HCT116 (cell line): ENCODE results near the gene EXD3. TPM values are rescaled to one million over a fixed set of nuclear protein-coding genes. Genes with fewer than 3 reads are reported as not detected.

ENCODE experiments used
- ATAC-seq: fragments of 200-7000 bp; cut with Tn5 transposase; 2 replicates; pipeline ENCODE4 v1.9.1; 2020; ENCODE audit warnings: mild to moderate bottlenecking, moderate library complexity
- BruUV-seq: library from RNA; stranded (reverse); fragments of 400-500 nt; replicated peaks from 2 replicates; lab custom pipeline; 2021; lab: Mats Ljungman, UMichigan
- CTCF ChIA-PET: fragments of 300-600 bp; sonication (Branson Sonifier 250); formaldehyde crosslinking; loops from one replicate; lab custom pipeline; 2021; ENCODE audit warnings: antibody characterized with exemption; lab: Charles Lee
- POLR2A ChIA-PET: fragments of 300-600, 350-600 bp; sonication (Branson Sonifier 250); formaldehyde crosslinking; loops from one replicate; lab custom pipeline; 2021; ENCODE audit warnings: antibody characterized with exemption; lab: Charles Lee
- RAD21 ChIA-PET, 2 experiments: fragments of 300-600 bp; sonication (Branson Sonifier 250); formaldehyde crosslinking; loops; one replicate each; lab custom pipeline; 2023; ENCODE audit warnings: low total read pairs in 2 of 2; ENCODE audit not compliant: uncharacterized antibody in 2 of 2, unreplicated experiment in 2 of 2, low non-redundant PET in 1 of 2; lab: Charles Lee
- DNase-seq: peaks from one replicate; pipeline ENCODE4 v3.0.0-alpha.2; 2010; ENCODE audit warnings: low read depth, low spot score
- H2AFZ ChIP-seq: fragments of 200-600 bp; shearing (Covaris generic), sonication (generic); 2 replicates; pipeline ENCODE4 v1.6.1; 2017; ENCODE audit warnings: low read depth, mixed run types, mixed read lengths, antibody characterized with exemption, low read length; ENCODE audit not compliant: poor library complexity, severe bottlenecking
- H3K27ac ChIP-seq: 2 replicates; pipeline ENCODE4 v1.5.1; 2012; ENCODE audit warnings: low read depth, low read length
- H3K27me3 ChIP-seq: fragments of 200-600 bp; sonication (generic); 2 replicates; pipeline ENCODE4 v1.6.1; 2016; ENCODE audit warnings: mixed run types, low read length, mixed read lengths; ENCODE audit not compliant: insufficient read depth
- H3K36me3 ChIP-seq, 2 experiments: fragments of 200-500 bp in 1 of 2; fragments of 200-600 bp in 1 of 2; sonication (Bioruptor generic) in 1 of 2; sonication (generic) in 1 of 2; 2 replicates each; pipeline versions ENCODE4 v1.5.1 to v1.6.1; 2014 to 2016; ENCODE audit warnings: low read length in 2 of 2, inconsistent platforms in 1 of 2, mixed read lengths in 1 of 2, mixed run types in 1 of 2; ENCODE audit not compliant: insufficient read depth in 2 of 2, control insufficient read depth in 1 of 2
- H3K4me1 ChIP-seq, 2 experiments: fragments of 200-600 bp in 1 of 2; sonication (generic) in 1 of 2; 2 replicates each; pipeline versions ENCODE4 v1.5.1 to v1.6.1; 2012 to 2017; ENCODE audit warnings: low read length in 2 of 2, inconsistent platforms in 1 of 2, mild to moderate bottlenecking in 1 of 2, mixed read lengths in 1 of 2, mixed run types in 1 of 2, moderate library complexity in 1 of 2; ENCODE audit not compliant: insufficient read depth in 2 of 2, control insufficient read depth in 1 of 2
- H3K4me2 ChIP-seq: fragments of 200-600 bp; sonication (generic); 2 replicates; pipeline ENCODE4 v1.6.1; 2017; ENCODE audit warnings: mixed run types, low read length, mixed read lengths
- H3K4me3 ChIP-seq, 2 experiments: fragments of 200-600 bp in 1 of 2; sonication (generic) in 1 of 2; replicated peaks in 1 of 2; 2 replicates each; pipeline ENCODE4 v1.5.1; 2011 to 2016; ENCODE audit warnings: low read length in 2 of 2, control low read depth in 1 of 2, low read depth in 1 of 2, mild to moderate bottlenecking in 1 of 2, mixed read lengths in 1 of 2, mixed run types in 1 of 2
- H3K79me2 ChIP-seq: fragments of 200-600 bp; sonication (generic); 2 replicates; pipeline ENCODE4 v1.6.1; 2017; ENCODE audit warnings: mild to moderate bottlenecking, mixed run types, low read length, moderate library complexity, mixed read lengths; ENCODE audit not compliant: insufficient read depth
- H3K9ac ChIP-seq: fragments of 200-600 bp; sonication (generic); 2 replicates; pipeline ENCODE4 v1.6.1; 2016; ENCODE audit warnings: low read length, mixed read lengths
- H3K9me2 ChIP-seq: fragments of 200-600 bp; sonication (generic), shearing (Covaris generic); 2 replicates; pipeline ENCODE4 v1.6.1; 2017; ENCODE audit warnings: mixed run types, mild to moderate bottlenecking, moderate library complexity; ENCODE audit not compliant: insufficient read depth
- H3K9me3 ChIP-seq, 2 experiments: fragments of 200-500 bp in 1 of 2; fragments of 200-600 bp in 1 of 2; sonication (Bioruptor generic) in 1 of 2; sonication (generic) in 1 of 2; 2 replicates each; pipeline ENCODE4 v1.6.1; 2014 to 2017; ENCODE audit warnings: low read length in 2 of 2, mixed read lengths in 2 of 2, inconsistent platforms in 1 of 2, low read depth in 1 of 2, mild to moderate bottlenecking in 1 of 2, mixed run types in 1 of 2, moderate library complexity in 1 of 2; ENCODE audit not compliant: control insufficient read depth in 1 of 2, insufficient read depth in 1 of 2
- H4K20me1 ChIP-seq: fragments of 200-600 bp; sonication (generic), shearing (Covaris generic); 2 replicates; pipeline ENCODE4 v1.6.1; 2017; ENCODE audit warnings: mixed run types, mild to moderate bottlenecking, moderate library complexity; ENCODE audit not compliant: insufficient read depth
- CBX3 ChIP-seq: IDR thresholded peaks from 2 replicates; pipeline ENCODE4 v1.6.1; 2012; ENCODE audit warnings: low read depth
- CEBPB ChIP-seq: IDR thresholded peaks from 2 replicates; pipeline ENCODE4 v1.6.1; 2012; ENCODE audit warnings: low read depth
- CTCF ChIP-seq, 3 experiments: fragments of 200-600 bp in 1 of 3; sonication (generic) in 1 of 3; IDR thresholded peaks in 2 of 3; conservative IDR thresholded peaks in 1 of 3; 2 replicates each; pipeline ENCODE4 v1.5.1; 2012 to 2017; ENCODE audit warnings: low read depth in 2 of 3, low read length in 2 of 3, antibody characterized with exemption in 1 of 3, borderline replicate concordance in 1 of 3, control low read depth in 1 of 3, mild to moderate bottlenecking in 1 of 3, mixed read lengths in 1 of 3, mixed run types in 1 of 3, moderate library complexity in 1 of 3; ENCODE audit not compliant: insufficient read depth in 1 of 3
- EGR1 ChIP-seq: IDR thresholded peaks from 2 replicates; pipeline ENCODE4 v1.6.1; 2012; ENCODE audit warnings: low read depth
- ELF1 ChIP-seq: IDR thresholded peaks from 2 replicates; pipeline ENCODE4 v1.6.1; 2012; ENCODE audit warnings: low read depth, borderline replicate concordance
- EZH2phosphoT487 ChIP-seq: fragments of 200-600 bp; IDR thresholded peaks from 2 replicates; pipeline ENCODE4 v1.6.1; 2018; ENCODE audit warnings: antibody characterized with exemption, borderline replicate concordance
- FOSL1 ChIP-seq: IDR thresholded peaks from 2 replicates; pipeline ENCODE4 v1.6.1; 2012; ENCODE audit warnings: low read depth
- POLR2AphosphoS5 ChIP-seq: IDR thresholded peaks from 2 replicates; pipeline ENCODE4 v1.6.1; 2011; ENCODE audit warnings: mild to moderate bottlenecking, low read depth, low read length, moderate library complexity
- RAD21 ChIP-seq: IDR thresholded peaks from 2 replicates; pipeline ENCODE4 v1.6.1; 2012; ENCODE audit warnings: low read depth, mild to moderate bottlenecking
- SP1 ChIP-seq: IDR thresholded peaks from 2 replicates; pipeline ENCODE4 v1.6.1; 2012; ENCODE audit warnings: low read depth
- SRF ChIP-seq: IDR thresholded peaks from 2 replicates; pipeline ENCODE4 v1.6.1; 2012; ENCODE audit warnings: low read depth
- ZFX ChIP-seq: fragments of 450-650 bp; IDR thresholded peaks from 2 replicates; pipeline ENCODE4 v1.6.1; 2017
- ZNF274 ChIP-seq: fragments of 200-500 bp; sonication (Bioruptor generic); IDR thresholded peaks from 2 replicates; pipeline ENCODE4 v1.6.1; 2014; ENCODE audit warnings: mild to moderate bottlenecking, low read depth, low read length, inconsistent platforms
- intact Hi-C: fragments of 100-400 bp; cut with micrococcal nuclease; formaldehyde crosslinking; loops from 2 replicates; pipeline ENCODE4 v1.10.0; 2022
- total RNA-seq: library from RNA; stranded (reverse); gene quantifications from one replicate; pipeline ENCODE4 v1.2.1, GENCODE V29; 2021; ENCODE audit not compliant: unreplicated experiment

EXD3 gene
- total RNA-seq, 1 experiment from 2014 or later = 25.4 TPM

DNA sequence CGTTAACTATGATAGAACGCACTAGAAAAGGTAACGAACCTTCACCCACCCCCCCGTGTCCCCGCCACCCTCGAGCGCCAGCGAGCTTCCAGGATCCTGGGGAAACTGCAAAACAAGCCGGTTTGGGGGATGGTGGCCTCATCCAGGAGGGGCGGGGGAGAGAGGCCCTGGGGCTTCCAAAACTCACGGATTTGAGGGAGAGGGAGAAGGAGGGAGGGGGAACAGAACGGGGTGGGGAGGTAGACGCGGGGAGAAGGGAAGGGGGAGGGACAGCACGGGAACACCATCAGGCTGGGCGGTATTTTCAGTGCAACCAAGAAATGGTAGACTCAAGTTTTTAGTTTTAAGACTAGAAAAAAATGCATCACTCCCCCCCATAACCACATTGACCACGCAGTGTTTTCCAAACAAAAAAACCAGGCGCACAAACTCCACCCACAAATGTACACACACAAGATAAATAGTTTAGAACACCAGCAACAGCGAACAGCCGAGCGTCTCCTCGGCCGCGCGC, 122.3 kb downstream of the EXD3 start:
- intact Hi-C loops = loop anchor here (2.0 kb wide), 1 partner anchor 106 kb away; no protein-coding TSS in a partner anchor
- peak overlapping the region; percentile 78 for H3K27ac ChIP-seq
- RAD21 ChIA-PET = no interaction called here

More for the DNA sequence above, 122.3 kb downstream of the EXD3 start:
- H3K36me3 ChIP-seq = no peaks in the 10 kb centered on the region
- peak overlapping the region; percentile 97 for H3K4me2 ChIP-seq
- no peak overlapping the region for H2AFZ ChIP-seq
- no peaks in the 10 kb centered on the region for H3K27me3 ChIP-seq
- no peaks in the 10 kb centered on the region for H3K9me2 ChIP-seq
- H3K4me1 ChIP-seq = peaks cover 30 to 70% of the 10 kb centered on the region in 2 experiments
- H4K20me1 ChIP-seq = peaks cover 2% of the 10 kb centered on the region; the same call in 1 of the 2 replicates
- H3K4me3 ChIP-seq = peak overlapping the region; percentile 51 to 69
- no peak for TF ChIP-seq ELF1
- TF ChIP-seq ZFX = no peak
- TF ChIP-seq CEBPB = no peak
- no peak for TF ChIP-seq EGR1
- TF ChIP-seq POLR2AphosphoS5 = no peak
- TF ChIP-seq SRF = no peak
- no peak for TF ChIP-seq FOSL1
- TF ChIP-seq ZNF274 = no peak
- TF ChIP-seq CTCF (IDR thresholded peaks at IDR 0.05 in 2 of 3, conservative IDR thresholded peaks at IDR 0.05 in 1 of 3; ENCODE audit: borderline replicate concordance in 1 of 3, insufficient read depth in 1 of 3, low read depth in 2 of 3, low read length in 2 of 3) = no peak
- no peak for TF ChIP-seq RAD21
- no peak for TF ChIP-seq EZH2phosphoT487
- TF ChIP-seq CBX3 = no peak
- no peak for TF ChIP-seq SP1
- BruUV-seq = no TSS peak
- peaks cover 17% of the 10 kb centered on the region for H3K79me2 ChIP-seq
- DNase-seq = no peak
- H3K9me3 ChIP-seq = no peaks in the 10 kb centered on the region
- POLR2A ChIA-PET = interaction anchor here (2.1 kb wide), 1 partner anchor 11 kb away, joined by 24 read pairs; no protein-coding TSS in a partner anchor
- peak overlapping the region; percentile 73 for H3K9ac ChIP-seq
- no peak; the same call in 1 of the 2 replicates for ATAC-seq
- CTCF ChIA-PET = interaction anchor here (1.0 to 2.1 kb wide), 4 partner anchors 10 to 225 kb away, joined by 3 to 9 read pairs (median 4); no protein-coding TSS in a partner anchor
